GM19372 (cell line): ENCODE measurements around the gene MARCKS.

Experiments
- ATAC-seq: cut with Tn5 transposase; IDR thresholded peaks from one replicate; pipeline ENCODE4 v1.9.1; 2021; ENCODE audit warnings: mild to moderate bottlenecking, low read depth, moderate library complexity; ENCODE audit not compliant: unreplicated experiment

MARCKS gene, protein sequence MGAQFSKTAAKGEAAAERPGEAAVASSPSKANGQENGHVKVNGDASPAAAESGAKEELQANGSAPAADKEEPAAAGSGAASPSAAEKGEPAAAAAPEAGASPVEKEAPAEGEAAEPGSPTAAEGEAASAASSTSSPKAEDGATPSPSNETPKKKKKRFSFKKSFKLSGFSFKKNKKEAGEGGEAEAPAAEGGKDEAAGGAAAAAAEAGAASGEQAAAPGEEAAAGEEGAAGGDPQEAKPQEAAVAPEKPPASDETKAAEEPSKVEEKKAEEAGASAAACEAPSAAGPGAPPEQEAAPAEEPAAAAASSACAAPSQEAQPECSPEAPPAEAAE

DNA sequence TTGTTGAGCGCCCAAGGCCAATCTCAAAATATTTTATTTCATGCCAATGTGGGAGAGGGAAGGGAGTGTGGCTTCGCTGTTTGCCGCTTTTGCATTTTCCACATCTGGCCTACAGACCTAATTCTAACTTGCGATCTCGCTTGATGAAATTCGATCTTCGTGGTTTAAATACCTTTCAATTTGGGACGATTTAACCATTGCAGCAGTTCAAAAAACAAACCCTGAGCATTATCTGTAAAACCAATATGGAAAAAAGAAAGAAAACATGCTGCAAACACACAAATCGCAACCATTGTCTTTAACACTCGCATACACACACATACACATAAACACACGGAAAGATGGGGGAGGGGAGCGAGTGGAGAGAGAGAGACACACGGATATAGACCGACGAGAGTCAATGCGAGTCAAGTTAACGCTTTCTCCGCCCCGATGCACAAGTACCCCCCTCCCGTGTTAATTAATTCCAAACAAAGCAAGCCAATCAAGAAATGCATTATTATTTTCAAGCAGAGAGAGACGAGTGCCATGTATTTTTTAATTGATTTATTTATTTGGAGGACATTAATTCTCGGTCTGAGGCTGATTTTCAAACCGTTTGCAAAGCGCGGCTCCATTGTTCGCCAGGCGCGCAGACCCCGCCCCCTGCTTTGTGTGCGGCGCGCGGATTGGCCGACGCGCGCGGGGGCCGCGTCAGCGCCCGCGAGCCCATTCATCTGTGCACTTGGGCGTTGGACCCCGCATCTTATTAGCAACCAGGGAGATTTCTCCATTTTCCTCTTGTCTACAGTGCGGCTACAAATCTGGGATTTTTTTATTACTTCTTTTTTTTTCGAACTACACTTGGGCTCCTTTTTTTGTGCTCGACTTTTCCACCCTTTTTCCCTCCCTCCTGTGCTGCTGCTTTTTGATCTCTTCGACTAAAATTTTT lies at the start of gene MARCKS:
Gene MARCKS (plus strand): TSS at position 721 of the 931 bp plus-strand sequence. CDS start 401 bp downstream, outside the sequence.
- ATAC-seq = peak; percentile 34

DNA sequence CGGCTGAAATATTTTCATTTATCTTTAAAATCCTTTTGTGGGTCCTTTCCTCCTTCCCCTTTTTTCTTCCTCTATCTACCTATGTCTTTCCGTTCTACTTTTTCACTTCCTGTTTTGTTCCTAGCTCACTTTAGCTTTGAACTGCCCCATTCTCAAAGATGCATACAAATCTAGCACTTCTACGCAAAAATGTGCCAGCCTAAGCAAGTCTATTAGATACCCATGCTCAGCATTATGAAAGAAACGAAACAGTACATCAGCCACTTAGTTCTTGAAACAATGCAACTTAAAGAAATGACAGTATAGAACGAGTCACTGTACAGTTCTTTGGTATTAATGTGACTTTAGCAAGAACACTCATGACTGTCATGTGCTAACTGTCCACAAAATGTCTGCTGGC lies 47.3 kb upstream of the MARCKS start:
- ATAC-seq = peak; percentile 55

DNA sequence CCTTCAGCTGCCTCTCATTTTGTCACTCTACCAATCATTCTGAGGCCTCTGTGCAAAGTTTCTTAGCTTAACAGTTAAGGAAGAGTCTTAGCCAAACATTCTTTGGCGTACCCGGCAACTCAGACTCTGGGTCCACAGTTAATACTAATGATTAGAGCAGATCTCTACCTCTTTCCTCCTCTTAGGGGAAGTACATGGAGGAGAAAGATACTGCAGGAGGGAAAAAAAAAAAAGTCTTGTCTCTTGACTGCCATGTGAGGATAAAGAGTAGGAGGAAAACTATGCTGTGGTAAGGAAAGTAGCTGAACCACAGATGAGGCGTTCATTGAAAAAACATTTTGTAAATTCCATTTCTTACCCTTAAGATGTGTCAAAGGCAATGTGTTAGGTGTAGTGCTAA lies 44.0 kb upstream of the MARCKS start:
- ATAC-seq = no peak

DNA sequence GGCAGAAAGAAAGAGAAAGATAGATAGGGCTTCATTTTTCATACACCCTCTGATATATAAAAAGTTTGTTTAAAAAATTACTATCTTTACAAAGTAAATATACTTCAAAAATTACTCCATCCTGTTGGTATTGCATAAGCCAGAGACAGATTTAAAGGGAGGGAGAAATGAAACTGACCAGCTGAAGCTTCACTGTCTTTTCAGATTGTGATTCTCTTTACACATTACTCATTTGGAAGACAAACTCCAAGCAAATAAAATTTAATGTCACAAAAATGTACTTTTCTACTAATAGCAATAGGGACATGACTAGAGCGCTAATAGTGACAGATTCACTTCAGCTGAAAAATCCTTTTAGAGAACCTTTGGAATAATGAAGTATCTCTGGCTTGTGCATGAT lies 38.6 kb upstream of the MARCKS start:
- no peak for ATAC-seq

DNA sequence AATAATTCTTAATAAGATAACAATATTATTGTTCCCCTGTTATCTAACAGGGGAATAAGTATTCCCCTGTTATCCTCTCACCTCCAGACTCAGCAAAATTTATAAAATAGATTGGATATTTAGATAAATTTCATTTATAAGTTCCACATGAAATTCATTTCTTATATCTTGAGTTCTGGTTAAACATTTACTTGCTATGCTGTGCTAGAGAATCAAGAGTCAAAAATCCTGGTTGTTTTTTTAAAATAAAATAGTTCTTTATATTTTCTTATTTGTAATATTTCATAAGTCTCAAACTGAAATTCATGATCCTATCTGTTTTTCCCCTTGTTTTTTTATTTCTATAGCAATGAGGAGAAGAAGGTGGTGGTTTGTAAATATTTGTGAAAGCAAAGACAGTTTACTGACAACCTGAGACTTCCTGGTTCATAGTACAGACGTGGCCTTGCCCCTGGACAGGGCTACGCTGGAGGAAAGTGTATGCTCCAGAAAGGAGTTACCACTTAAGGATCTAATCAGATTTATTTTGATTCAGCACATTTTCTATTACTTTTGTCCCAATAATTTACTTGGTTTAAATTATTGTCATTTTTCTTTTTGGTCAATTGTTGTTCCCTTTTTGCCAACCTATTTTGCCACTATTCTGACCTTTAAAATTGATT lies 37.8 kb upstream of the MARCKS start:
- no peak for ATAC-seq

DNA sequence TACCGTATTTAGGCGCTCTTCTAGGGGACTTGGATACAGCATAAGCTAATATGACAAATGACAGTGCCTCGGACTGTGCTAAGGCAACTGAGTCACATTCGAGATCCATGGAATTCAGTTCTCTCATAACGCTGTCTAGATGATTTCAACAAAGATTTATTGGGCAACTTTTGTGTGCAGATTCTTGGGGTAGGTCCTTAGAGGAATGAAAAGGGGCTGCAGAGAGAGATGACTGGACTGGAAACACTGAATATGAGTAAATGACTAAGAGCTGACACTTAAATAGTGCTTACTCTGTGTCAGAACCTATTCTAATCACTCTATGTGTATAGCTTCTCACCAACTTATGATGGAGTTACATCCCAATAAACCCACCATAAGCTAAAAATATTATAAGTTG lies 36.4 kb upstream of the MARCKS start:
- no peak for ATAC-seq

DNA sequence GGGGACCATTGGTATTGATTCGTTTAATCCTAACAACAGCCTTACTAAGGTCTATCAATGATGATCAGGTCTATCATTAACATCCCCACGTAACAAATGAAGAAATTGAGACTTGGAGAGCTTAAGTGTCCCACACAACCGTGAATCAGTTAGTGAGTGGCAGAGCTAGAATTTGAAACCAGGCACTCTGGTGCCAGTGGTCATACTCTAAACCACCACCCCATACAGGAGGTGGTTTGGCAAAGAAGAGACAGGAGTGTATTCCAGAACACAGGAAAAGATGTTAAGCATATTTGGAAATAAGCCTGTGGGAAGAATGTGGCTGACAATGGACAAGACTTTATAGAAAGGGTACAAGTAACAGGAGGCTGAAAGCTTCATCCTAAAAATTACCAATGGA lies 35.7 kb upstream of the MARCKS start:
- ATAC-seq = no peak

DNA sequence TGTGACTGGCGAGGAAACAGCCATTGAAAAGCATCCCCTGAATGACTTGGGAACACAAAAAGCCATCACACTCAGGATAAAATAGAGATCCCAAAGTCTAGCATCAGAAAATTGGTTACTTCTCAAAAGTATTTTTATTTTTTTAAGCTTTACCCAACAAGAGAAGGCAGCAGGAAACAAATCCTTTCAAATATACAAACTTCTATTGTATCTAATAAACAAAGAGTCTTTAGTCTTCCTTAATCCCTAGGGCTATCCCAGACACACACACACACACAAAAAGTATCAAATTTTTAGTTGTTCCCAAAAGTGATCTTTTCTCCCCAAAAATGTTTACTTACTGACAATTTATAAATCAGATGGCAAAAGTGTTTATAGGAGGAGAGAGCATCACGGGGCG lies 33.2 kb upstream of the MARCKS start:
- no peak for ATAC-seq

DNA sequence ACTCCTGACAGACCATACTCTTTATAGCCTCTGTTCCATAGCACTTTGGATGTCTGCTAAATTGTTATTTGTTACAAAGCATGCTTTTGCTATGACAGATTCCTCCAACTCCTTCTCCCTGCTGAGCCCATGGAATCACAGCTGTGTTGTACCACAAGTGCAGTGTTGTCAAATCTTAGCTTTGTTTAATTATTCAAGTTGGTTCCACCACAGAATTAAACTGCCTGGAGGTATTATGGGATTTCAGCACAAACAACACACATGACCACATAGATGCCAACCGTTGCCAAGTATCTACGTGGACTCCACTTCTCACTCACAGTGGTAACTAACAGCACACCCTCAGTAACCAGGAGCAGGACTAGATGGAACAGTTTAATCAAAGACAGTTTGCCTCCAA lies 32.7 kb upstream of the MARCKS start:
- ATAC-seq = no peak

DNA sequence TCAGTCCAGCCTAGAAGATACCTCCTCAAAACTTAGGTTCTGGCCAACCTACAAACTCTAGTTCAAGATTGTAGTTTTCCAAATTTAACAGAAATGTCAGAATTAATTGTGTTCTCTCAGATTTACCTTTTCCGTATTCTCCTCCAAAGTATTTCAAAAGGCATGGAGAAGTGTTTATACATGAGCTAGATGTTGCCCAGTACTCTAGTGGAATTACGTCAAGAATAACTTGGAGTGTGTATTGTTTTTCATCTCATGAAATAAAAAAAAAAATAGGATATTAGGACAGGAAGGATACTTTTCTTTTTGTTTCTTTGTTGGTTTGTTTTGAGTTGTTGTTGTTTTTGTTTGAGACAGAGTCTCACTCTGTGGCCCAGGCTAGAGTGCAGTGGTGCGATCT lies 32.3 kb upstream of the MARCKS start:
- ATAC-seq = no peak

DNA sequence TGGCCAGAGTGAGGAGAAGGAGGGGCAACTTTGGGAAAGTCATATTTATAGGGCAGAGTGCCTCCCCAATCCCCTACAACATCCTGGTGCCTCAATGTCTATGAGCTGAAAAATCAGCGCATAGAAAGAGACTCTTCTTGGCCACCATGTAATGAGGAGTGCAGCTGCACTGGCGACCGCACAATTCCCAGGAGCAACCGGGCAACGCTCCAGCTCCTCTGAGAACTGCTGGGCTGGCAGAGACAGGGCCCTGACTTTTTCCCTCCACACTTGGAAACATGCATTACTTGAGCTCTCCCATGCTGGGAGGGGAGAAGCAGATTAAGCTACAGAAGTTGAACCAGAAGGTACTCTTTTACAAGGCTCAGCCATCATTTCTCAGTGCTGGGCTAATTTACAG lies 31.4 kb upstream of the MARCKS start:
- ATAC-seq = no peak

DNA sequence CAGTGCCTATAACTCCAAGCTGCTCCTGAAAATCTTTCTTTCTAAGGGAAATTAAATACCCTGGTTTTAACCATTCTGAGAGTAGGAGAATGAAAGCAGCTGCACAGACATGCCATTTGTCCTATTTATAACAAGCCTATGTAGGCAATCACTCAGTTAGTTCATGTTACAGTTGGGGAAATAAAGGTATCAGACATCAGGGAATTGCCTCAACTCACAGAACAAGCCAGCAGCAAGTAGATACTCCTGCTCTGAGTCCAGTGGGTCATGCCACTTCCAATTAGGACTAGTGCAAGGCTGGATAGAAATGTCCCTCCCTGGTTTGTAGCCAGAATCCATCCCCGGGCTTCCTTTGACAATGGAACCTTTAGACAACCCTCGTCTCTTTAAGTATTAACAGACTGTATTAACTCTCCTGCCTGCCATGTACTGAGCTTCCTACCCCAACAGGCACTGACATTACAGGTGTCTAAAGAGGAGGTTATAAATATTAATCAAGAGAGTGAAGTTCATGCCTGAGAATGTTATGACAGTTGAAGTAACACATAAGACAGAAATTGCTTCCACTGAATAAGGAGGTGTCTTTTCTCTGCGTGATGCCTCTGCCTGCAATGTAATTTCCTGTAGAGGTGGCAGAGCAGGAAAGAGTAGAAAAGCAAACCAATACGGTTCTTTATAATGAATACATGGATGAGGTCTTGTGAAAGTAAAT lies 28.0 kb upstream of the MARCKS start:
- no peak for ATAC-seq

DNA sequence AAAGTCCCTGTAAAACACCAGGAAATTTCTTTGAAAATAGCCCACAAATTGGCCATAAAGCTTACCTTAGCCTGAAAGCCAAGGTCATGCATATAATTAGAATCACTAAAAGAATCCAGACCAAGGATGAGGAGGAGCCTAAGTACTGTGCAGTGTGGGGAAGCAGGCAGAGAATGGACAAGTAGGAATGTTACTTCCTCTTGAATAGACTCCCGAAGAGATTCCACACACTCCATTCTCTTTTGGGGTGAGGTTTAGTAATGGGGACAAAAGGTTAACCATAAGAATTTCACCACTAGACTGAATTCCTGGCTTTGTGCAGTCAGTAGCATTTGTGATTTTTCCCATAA lies 27.5 kb upstream of the MARCKS start:
- ATAC-seq = no peak

DNA sequence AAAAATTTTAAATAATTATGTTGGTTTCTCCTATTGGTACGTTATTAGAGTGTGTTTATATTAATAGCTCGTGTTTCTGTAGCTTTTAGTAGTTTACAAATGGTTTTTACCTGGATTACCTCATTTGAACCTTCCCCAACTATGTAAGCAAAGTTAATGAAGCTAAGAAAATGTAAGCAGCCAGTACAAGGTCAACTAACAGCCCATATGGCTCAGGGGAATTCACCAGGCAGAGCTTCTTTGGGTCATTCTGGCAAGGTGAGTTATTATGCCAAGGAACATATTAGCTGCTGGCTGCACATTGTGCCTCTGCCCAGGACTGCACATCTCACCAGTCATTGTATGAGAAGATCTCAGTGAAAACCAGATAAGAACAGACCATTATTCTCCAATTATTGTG lies 27.0 kb upstream of the MARCKS start:
- no peak for ATAC-seq

DNA sequence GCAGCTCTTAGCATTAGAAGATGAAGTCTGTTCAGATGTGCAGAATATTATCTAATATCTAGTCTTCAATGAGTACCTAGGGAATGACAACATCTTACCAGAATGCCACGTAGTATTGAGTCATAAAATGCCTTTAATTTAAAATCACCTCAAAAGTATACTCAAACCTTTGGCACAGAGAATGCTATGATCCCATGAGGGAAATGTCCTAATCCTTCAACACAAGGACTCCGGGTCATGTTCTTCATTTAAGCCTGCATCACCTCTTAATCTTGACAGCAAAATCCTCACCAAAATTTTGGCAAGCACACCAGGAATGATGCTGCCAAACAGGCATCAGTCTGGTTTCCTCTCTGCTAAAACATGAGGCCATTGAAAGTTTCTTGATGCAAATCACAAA lies 23.6 kb upstream of the MARCKS start:
- ATAC-seq = no peak

DNA sequence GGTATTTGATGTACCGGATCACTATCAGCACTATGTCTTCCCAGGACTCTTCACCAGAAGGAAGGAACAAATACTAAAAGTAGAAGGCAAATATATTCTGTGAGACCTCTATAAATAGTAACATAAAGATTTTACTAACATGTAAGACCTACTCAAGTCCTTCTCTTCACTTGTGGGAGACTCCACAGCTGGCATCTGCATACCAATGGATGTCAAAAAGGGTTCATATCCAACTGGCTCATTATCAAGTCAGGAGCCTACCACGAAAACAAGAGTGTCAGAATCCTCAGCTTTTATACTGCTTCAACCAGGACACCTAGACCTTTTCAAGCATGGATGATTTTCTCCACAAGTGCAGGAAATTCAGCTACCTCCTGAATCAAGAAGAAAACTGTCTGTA lies 20.0 kb upstream of the MARCKS start:
- no peak for ATAC-seq

DNA sequence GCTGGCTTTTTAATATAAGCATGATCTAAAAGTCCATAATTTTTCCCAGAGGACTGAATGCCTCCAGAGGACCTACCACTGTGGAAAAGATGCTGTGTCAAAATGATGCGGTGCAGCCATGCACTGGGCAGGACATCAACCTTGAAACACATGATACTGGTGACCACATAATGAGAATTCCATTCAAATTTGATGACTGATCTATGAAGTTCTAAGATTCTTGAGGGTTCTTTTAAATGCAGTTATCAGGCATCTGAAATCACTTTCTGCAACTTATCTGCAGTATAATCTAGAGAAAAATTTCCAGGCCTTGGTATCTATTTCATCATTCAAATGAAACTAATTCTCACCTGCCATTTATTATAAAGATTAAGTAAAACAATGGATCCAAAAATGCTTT lies 15.0 kb upstream of the MARCKS start:
- ATAC-seq = no peak

DNA sequence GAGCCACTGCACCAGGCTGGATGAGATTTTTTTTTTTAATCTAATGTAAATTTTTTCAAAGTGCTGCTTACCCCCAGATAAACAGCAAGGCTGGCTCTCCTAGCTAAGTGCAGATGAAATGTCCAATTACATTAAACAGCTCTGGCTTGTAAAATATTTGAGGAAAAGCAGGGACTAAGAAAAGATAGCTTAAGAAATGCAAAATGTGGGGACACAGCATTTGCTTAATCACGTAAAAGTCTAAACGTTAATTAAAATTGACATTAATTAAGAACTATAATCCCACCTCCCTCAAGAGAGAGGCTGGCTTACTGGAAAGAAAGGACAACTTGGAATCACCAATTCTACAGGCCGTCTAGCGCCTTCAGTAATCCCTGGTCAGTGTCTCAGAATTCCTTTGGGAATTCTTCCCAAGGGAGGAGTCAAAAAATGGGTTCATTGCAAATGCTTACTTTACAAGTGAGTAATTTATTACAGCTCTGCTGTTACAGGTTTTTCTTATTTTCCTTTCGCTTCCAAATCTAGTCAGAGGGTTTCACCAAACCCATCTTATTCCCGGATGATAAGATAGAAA lies 13.6 kb upstream of the MARCKS start:
- ATAC-seq = no peak

DNA sequence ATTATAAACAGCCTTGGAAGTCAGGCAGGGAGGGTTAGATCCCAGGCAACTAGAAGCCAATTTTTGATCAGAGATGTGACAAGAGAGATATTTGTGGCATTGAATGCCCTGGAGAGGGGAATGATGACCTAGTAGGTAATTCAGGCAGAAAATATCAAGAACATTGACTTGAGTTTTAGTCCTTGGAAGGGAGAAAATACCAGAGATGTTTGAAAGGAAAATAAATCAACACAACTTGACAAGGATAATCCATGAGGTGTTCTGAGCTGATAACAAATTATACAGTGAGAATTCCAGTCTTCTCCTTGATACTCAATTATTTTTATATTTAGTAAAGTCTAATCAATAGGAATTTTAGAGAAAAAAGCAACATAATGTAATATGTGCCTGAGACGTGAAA lies 10.6 kb upstream of the MARCKS start:
- no peak for ATAC-seq

DNA sequence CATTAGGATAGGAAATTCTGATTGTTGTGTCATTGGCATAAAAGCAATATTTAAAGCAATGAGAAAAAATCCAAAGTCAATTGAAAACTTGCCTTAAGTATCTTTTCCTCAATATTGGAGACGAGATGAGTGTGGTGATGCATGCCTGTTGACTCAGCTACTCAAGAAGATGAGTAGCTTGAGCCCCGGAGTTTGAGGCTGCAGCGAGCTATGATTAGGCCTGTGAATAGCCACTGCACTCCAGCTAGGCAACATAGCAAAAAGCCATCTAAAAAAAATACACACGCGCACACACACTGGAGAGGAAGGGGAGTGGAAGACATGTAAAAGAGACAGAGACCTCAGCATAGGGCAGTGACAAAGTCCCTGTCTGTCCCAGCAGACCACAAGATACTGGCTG lies 9.7 kb upstream of the MARCKS start:
- no peak for ATAC-seq
